ENCODE measurements around the gene CER1. TPM values are rescaled to one million over a fixed set of nuclear protein-coding genes. Genes with fewer than 3 reads are reported as not detected.

Gene CER1
- total RNA-seq, 2 donors from 2014 or later = not detected

DNA sequence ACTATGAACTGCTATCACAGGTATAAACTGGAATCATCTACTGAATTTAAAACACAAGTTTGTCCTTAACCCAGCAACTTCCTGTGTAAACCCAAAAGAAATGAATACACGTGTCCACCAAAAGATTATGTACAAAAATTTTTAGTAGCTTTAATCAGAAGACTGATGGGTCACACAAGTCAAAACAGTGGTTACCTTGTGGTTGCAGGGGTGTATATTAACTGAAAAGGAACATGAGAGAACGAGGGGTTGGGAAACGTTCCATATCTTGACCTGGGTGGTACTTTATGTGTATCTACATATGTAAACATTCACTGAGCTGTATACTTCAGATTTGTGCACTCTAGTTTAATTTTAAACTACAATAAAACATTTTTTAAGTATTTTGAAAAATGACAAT lies 47.9 kb downstream of the CER1 start:
- H3K4me3 Mint-ChIP-seq = no peak overlapping the region
- DNase-seq (no peak), ATAC-seq (replicated peaks in 1 of 2) (no peak)
- H3K27ac Mint-ChIP-seq = no peak overlapping the region
- peaks cover 10% of the 10 kb centered on the region for H3K4me1 Mint-ChIP-seq (ENCODE audit: low read depth)
- H3K9me3 Mint-ChIP-seq = no peaks in the 10 kb centered on the region
- H3K36me3 Mint-ChIP-seq (ENCODE audit: insufficient read depth in 2 of 2) = peaks cover 3 to 6% of the 10 kb centered on the region in 2 donors
- no peaks in the 10 kb centered on the region for H3K27me3 Mint-ChIP-seq (ENCODE audit: low read depth)

DNA sequence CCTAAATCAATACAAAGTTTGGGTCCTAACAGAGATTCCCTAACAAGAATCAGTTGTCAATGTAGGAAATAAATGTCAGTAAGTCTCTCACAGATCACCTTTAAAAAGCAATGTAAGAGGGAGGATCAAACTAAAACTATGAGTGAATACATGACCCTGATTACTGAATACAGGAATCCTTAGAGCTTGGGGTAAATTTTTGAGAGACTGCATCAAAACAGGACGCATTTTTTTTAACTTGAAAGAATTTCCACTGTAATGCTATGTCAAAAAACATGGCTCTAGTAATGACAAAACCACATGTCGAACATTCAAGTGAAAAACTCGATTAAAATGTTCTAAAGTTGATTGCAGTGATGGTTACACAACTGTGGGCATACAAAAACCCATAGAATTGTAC lies 51.2 kb downstream of the CER1 start:
- Mint-ChIP-seq H3K4me1 (ENCODE audit: low read depth) (peaks cover 10% of the 10 kb centered on the region), H3K27ac (peak overlapping the region; percentile 95)
- DNase-seq = no peak

DNA sequence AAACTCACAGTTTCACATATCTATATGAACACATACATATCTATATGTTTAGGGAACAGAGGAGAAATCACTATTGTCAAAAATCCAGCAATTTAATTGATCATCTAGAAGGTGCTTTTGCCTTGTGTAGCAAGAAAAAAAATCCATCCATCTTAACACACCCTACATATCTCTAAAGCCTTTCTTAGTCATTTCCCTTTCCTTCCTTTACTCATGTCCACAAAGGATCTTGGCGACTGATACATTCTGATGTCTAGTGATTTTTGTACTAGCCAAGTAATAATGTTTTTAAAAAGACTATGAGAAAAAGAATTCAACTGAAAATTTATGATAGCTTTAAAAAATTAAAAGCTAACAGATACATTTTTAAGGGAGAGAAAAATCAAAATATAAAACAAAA lies 51.8 kb downstream of the CER1 start:
- no peak for DNase-seq
- Mint-ChIP-seq H3K27me3 (ENCODE audit: low read depth) (no peaks in the 10 kb centered on the region), H3K36me3 (ENCODE audit: insufficient read depth in 2 of 2) (peaks cover 3 to 5% of the 10 kb centered on the region in 2 donors), H3K4me3 (peak overlapping the region; percentile 41 to 76), H3K4me1 (ENCODE audit: low read depth) (peaks cover 10% of the 10 kb centered on the region), H3K27ac (peak overlapping the region; percentile 95), H3K9me3 (no peaks in the 10 kb centered on the region)
- ATAC-seq (replicated peaks in 1 of 2) = peak; percentile 80 to 92

More for the DNA sequence above, 51.2 kb downstream of the CER1 start:
- Mint-ChIP-seq H3K9me3 (no peaks in the 10 kb centered on the region), H3K4me3 (peak overlapping the region in 1 of 2 donors; percentile 76), H3K27me3 (ENCODE audit: low read depth) (no peaks in the 10 kb centered on the region), H3K36me3 (ENCODE audit: insufficient read depth in 2 of 2) (peaks cover 3 to 5% of the 10 kb centered on the region in 2 donors)
- ATAC-seq (replicated peaks in 1 of 2) = peak; percentile 72 to 87

Other genes starting within 250 kb of the CER1 start
- 1 to 10 TPM; 7.4 to 7.8 TPM for gene ZDHHC21, start 29.3 kb downstream of the CER1 start, total RNA-seq
- gene FREM1, start 187.7 kb upstream of the CER1 start, total RNA-seq = not detected